NCI-H1694 treated with DMSO at 0.1 percent for 48 hours (cell line): ENCODE data around the gene WFDC5.
"Not testable (repeated sequence)": the region's sequence is repeated elsewhere in the genome, so short reads cannot be mapped to it uniquely, and the experiment has no call there.

ENCODE experiments used
- DNase-seq: peaks from one replicate; lab custom pipeline; 2025; lab: John Stamatoyannopoulos, UW

Gene WFDC5

DNA sequence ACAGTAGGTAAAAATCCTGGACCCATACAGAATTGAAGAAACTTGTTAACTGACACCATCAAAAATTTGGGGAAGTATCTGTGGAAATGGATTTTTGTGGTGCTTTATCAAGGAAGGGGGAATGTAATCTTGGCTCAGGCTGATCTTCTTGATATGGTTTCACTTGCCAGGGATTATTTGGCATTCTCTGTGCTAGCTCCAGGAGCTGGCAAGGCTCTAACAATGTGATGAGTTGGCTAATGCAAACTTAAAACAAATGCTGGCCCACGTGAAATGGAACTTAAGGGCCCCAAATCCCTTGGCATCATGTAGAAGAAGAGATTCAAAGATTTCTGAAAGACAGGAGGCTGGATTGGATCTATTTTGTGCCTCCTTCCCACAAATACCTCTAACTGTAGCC, 27.2 kb downstream of the WFDC5 start:
- no peak for DNase-seq

DNA sequence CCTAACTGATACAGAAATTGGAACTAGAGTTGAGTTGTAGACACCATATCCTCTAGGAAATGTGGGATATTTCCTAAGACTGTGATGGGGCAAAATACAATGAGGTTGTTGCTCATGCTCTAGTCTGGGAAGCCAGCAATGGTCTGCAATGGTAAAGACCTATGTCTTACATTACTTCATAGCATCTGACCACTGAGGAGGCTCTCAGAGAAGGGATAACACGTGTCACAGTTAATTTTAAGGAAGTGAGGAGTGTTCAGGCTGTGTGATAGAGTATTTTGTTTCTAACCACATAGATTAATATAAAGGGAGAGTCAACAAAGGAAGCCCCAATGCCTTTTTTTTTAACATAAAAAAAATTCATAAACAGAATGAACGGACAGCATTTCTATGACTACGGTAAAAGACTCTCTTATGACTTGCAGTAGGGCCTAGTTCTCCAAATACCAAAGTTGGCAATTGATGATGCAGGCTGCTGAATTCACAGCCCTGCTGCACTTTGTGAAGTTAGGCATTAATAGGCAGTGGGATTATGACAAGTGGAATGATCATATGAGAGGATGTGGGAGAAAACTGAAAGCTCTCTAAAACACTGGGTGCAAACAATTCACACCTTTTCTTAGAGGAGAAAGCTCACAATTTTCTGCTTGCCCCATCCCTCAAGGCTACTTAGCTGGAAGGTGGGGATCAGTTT, 27.7 kb downstream of the WFDC5 start:
- DNase-seq: no peak

GRCh38 chr20:45085867-45086266, 29.1 kb downstream of the WFDC5 start:
- no peak for DNase-seq

DNA sequence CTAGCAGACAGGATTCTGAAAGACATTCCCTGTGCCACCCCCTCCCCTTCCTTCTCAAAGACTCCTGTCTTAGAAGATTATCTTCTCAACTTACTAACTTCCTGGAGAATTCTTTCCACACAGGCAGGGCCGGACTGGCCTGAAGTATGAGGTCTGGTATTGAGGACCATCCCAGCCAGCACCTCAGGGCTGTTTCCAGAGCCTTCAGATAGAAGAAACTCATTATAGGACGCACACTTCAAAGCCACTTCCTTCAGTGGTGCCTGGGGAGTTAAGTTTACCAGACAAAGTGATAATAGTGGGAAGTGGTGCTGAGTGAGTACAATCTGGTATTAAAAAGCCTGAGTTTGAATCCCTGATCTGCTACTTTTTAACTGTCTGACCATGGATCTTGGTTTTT, 29.7 kb downstream of the WFDC5 start:
- no peak for DNase-seq

- no peak for DNase-seq
Observed at GRCh38 chr20:45083127-45083526, 31.8 kb downstream of the WFDC5 start.

GRCh38 chr20:45082468-45082867, 32.5 kb downstream of the WFDC5 start:
- no peak for DNase-seq

- no peak for DNase-seq
Observed at GRCh38 chr20:45080867-45081624, 33.9 kb downstream of the WFDC5 start.

GRCh38 chr20:45077559-45077958, 37.4 kb downstream of the WFDC5 start:
- no peak for DNase-seq

DNA sequence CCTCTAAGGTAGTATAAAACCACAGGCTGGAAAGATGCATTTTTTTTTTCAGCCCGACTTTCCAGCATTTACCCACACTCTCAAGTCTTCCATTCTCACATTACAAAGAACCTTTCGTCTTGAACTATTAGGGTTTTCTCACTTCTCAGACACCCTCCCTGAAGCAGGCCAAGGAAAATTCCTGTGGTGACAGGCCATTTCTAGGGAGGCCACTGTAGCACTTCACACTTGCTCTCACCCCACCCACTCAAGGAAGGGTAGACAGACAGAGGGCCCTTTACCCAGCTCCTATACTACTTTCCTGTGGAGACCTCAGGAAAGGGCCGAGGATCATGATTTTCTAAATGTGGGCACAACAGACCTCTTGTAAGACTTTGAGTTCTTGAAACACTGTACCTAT, 41.8 kb downstream of the WFDC5 start:
- DNase-seq: no peak

- no peak for DNase-seq
Observed at GRCh38 chr20:45072066-45072465, 42.9 kb downstream of the WFDC5 start.

GRCh38 chr20:45070932-45071632, 43.9 kb downstream of the WFDC5 start:
- no peak for DNase-seq

DNA sequence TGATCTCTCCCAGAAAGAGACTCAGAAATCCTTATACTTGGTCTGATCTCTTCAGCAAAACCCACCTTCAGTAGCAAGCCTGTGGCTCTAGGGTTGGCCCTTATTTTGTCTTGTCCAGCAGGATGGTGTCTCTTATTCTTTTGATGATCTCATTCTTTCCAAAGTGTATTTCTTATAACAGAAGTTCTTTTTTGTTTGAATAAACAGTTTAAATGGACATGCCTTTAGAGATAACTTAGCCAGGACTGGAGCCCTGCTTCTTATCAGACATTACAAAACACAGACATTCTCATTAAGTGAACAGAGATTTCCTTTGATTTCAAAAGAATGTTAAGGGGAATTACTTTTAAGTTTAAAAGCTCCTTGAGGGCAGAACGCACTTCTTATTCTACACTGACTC, 45.7 kb downstream of the WFDC5 start:
- DNase-seq: no peak

DNA sequence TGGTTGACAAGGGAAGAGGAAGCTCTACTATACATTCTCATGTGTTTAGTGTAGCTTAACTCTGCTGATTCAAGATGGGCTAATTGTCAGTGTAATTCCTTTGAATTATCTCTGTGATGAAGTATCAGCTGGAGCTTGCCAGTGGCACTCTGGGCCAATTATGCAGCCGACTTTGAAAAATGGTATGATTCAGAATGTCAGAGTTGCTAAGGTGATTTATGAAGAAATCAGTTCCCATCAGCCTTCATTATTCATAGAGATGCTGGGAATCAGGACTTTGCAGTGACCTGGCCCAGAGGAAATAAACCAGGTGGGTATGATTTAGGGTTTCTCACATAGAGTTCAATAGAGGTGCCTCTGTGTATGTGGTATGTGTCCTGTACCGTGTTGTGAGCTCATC, 47.4 kb downstream of the WFDC5 start:
- no peak for DNase-seq

- DNase-seq: no peak
Observed at GRCh38 chr20:45067087-45067486, 47.9 kb downstream of the WFDC5 start.

GRCh38 chr20:45066372-45066771, 48.6 kb downstream of the WFDC5 start:
- no peak for DNase-seq

DNA sequence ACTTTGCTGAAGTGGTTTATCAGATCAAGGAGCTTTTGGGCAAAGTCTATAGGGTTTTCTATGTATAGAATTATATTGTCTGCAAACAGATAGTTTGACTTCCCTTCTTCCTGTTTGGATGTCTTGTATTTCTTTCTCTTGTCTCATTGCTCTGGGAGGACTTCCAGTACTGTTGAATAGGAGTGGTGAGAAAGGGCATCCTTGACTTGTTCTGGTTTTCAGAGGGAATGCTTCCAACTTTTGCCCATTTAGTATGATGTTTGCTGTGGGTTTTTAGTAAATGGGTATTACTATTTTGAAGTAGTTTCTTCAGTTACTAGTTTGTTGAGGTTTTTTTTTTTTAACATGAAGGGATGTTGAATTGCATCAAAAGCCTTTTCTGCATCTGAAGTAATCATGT, 50.2 kb downstream of the WFDC5 start:
- DNase-seq: no peak

DNA sequence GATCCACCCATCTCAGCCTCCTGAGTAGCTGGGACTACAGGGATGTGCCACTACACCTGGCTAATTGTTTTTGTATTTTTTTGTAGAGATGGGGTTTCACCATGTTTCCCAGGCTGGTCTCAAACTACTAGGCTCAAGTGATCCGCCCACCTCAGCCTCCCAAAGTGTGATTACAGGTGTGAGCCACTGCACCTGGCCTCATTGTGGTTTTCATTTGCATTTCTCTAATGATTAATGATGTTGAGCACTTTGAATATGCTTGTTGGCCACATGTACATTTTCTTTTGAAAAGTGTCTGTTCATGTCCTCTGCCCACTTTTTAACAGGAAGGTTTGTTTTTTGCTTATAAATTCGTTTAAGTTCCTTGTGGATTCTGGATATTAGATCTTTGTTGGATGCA, 51.9 kb downstream of the WFDC5 start:
- not testable (repeated sequence) for DNase-seq

GRCh38 chr20:45061244-45061643, 53.7 kb downstream of the WFDC5 start:
- DNase-seq: no peak

DNA sequence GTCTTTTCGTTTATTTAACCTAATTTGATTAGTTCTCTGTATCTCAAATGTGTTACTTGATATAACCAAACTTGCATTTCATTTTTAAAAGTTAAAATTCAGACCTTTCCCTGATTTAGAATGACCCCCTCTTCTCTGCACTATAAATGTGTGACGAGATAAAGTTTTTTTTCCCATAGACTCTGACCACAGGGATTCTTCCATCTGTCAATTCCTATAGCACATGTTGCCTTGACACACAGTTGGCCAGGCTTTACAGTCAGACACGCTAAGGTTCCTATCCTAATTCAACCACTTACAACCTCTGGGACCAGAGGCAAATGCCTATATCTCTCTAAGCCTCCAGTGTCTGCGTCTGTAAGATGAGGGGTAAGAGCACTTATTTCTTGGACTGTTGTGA, 54.7 kb downstream of the WFDC5 start:
- no peak for DNase-seq
